GM21447 (cell line): ENCODE results near the gene IAH1.

Experiments
- ATAC-seq: cut with Tn5 transposase; IDR thresholded peaks from one replicate; pipeline ENCODE4 v1.9.1; 2021; ENCODE audit not compliant: unreplicated experiment

IAH1 gene

DNA sequence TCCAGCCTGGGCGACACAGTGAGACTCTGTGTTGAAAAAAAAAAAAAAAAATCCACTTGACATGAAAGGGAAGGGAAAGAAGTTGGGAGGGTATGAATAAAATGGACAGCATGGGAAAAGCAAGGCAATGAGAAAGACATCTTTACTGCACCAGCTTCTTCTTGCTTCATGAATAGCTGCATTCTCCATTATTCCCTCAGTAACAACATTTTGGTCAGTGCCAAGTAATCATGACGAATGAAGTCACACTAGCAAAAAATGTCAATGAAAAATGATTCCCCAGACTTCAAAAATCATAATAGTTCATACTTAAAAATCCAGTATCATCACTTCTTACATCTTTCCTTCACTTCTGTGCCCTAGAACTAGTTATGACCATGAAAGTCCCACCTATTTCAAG lies 50.9 kb downstream of the IAH1 start:
- no peak for ATAC-seq

DNA sequence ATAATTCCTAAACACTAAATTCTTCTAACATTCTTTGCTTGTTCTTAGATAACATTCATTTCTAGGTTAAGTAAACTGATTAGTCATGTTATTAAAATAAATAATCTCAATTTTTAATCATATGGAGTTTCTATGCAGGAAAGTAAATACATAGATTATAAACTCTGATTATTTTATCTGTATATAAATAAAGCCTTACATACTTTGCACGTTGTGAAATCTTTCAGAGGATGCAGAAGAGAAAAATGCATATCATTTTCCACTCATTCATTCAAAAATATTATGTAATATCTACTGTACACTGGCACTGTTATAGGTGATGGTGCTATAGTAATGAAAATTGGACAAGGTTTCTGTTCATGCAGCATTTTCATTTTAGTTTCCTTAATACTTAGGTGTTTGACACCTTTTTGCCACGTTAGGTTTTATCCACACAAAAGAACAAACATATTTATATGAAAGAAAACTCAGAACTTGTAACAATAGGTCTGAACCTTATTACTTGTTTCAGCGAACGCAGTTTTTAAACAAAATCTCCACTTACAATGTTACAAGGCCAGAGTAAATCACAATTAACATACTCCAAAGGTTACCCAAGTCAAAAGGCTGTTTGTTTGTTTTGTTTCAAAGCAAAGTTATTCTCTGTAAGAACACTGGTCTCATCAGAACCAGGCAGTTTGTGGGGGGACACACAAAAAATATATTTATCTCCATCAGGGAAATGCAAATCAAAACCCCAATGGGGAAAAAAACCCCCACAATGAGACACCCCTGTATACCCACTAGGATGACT lies 53.8 kb downstream of the IAH1 start:
- ATAC-seq, result no peak

DNA sequence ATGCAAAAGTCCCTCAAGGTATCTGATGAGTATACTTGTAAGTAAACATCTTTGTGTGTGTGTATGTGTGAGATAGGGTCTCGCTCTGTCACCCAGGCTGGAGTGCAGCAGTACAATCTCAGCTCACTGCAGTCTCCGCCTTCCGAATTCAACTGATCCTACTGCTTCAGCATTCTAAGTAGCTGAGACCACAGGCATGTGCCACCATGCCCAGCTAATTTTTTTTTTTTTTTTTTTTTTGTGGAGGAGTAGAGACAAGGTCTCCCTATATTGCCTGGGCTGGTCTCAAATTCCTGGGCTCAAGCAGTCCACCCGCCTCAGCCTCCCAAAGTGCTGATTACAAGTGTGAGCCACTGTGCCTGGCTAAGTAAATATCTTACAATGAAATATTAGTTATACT lies 58.1 kb downstream of the IAH1 start:
- no peak for ATAC-seq

DNA sequence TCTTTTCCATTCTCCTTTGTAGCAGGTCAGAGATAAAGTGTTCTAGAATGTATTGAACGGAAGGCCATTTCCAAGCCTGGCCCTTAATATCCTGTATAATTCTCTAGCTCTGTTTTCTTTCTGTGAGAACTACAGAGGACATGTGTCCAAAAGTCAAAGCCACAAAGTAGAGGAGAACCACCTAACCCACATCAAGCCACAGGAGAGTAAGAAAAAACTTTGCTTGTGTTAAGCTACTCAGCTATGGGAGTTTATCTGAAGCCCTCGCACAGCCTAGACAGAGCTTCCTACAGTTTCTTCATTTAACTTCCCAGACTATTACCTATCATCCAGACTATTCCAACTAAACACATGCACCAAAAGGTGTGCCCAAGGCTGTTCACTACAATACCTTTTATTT lies 59.3 kb downstream of the IAH1 start:
- ATAC-seq, result no peak

DNA sequence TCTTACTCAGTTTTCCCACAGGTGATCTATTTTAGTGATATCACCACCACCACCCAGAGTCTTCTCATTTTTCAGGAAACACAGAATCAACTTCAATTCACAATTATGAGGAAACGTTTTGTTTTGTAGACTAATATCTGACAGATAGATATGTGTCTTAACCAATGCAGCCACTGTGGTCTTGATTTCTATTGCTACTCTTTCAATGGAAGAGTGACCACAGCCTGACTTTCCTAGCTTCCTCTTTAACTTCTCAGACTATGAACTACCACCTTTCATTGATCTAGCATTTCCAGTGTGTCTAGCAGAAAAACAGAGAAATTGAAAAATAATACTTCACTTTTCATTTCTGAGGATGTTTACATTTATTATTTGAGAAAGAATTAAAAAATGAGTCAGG lies 60.8 kb downstream of the IAH1 start:
- ATAC-seq, result no peak

DNA sequence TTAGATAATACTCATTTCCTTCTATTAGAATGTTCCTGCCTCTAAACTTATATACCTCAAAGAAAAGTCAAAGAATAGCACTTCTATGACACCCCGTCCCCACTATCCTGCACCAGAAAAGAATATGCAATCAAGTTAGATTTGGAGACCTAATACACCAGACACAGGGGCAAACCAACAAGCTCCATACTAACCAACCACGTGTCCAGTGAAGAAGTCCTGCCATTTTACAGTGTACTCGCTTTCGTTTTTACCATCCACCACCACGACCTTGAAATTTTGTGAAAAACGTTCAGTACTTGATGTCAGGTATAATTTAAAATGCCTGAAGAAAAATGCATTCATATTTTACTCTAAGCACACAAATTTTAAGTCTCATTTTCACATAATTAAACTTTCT lies 62.2 kb downstream of the IAH1 start:
- no peak for ATAC-seq

DNA sequence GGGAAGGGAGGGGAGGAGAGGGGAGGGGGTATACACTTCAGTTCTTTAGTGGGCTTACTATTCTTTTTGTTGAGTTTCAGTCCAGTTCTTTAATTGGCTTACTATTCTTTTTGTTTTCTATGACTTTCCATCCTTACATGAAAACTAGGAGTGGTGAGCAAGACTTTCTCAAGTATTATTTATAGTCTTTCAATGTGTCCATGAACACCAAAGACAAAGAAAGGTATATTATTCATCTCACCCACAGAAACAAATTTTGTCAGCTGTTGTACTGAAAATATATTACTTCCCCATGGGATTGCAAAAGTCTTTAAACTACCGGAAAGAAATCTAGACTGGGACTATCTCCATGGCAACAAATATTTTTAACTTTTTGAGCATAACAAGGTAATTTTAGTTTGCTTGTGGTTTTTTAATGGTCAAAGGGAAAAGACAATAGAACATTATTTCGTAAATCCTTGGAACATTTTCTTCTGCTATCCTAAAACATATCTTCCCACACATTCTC lies 63.7 kb downstream of the IAH1 start:
- no peak for ATAC-seq
